Measurements from ENCODE around the gene PLAC1. TPM values are rescaled to one million over a fixed set of nuclear protein-coding genes. Genes with fewer than 3 reads are reported as not detected.

Gene PLAC1, protein sequence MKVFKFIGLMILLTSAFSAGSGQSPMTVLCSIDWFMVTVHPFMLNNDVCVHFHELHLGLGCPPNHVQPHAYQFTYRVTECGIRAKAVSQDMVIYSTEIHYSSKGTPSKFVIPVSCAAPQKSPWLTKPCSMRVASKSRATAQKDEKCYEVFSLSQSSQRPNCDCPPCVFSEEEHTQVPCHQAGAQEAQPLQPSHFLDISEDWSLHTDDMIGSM
- total RNA-seq: 0.42 and 1.2 TPM in 2 replicates

DNA sequence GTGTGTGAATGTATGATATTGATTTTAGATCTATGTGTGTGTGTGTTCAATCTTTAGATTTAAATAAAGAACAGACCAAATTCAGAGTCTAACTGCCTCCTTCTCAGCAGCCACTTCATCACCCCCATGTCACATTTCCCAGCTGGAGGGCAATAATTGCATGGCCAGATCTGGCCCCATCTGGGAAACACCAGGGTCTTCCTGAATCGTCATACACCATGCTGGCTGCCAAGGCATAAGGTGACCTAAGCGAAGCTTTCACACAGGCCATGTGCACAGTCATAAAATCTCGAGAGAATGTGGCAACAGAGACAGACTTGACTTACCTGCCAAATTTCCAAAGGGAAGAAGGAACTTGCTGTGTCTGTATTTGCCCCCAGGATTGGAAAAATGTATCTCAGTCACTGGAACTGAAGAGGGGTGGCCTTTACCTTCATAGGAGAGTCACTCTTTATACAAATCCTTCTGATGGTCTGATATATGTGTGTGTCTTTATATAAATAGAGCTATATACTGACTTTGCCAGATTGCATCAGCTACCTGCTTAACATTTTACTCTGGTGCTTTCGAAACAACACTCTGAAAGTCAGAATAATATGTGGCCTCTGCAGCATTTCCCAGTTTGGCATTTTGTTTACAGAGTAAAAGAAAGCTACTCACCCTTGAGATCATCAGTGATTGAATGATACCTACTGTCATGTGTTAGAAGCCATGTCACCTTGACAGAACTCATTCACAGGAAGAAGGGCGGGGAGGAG is at the start of gene PLAC1:
PLAC1 (minus strand) TSS at position 470 of the 758 bp plus-strand sequence. CDS start 91,789 bp downstream, outside the sequence.

Other genes with a start within 250 kb of the PLAC1 start
- gene HPRT1, start 198.3 kb downstream of the PLAC1 start, total RNA-seq: 18.3 and 18.7 TPM in 2 replicates
- gene PABIR2, start 138.7 kb upstream of the PLAC1 start, total RNA-seq: 5.8 and 10.6 TPM in 2 replicates

All from hair follicular keratinocyte (primary cell).